GM21786 (cell line): Measurements from ENCODE around the gene LHX4.
"Not testable (repeated sequence)": the region's sequence is repeated elsewhere in the genome, so short reads cannot be mapped to it uniquely, and the experiment has no call there.

Source experiments
- ATAC-seq: cut with Tn5 transposase; IDR thresholded peaks from one replicate; pipeline ENCODE4 v1.9.1; 2021; ENCODE audit not compliant: unreplicated experiment

Gene LHX4

DNA sequence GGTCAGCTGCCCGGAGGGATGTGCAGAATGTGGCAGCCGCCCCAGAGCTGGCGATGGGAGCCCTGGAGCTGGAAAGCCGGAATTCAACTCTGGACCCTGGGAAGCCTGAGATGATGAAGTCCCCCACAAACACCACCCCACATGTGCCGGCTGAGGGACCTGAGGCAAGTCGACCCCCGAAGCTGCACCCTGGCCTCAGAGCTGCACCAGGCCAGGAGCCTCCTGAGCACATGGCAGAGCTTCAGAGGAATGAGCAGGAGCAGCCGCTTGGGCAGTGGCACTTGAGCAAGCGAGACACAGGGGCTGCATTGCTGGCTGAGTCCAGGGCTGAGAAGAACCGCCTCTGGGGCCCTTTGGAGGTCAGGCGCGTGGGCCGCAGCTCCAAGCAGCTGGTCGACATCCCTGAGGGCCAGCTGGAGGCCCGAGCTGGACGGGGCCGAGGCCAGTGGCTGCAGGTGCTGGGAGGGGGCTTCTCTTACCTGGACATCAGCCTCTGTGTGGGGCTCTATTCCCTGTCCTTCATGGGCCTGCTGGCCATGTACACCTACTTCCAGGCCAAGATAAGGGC, 33.5 kb upstream of the LHX4 start:
- no peak for ATAC-seq

DNA sequence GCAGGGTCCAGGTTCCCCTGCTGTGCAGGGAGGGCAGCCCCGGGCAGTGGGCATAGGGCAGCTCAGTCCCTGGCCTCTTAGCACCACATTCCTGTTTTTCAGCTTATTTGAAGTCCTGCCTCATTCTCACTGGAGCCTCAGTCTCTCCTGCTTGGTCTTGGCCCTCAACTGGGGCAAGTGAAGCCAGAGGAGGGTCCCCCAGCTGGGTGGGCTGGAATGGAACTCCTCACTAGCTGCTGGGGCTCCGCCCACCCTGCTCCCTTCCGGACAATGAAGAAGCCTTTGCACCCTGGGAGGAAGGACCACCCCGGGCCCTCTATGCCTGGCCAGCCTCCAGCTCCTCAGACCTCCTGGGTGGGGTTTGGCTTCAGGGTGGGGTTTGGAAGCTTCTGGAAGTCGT, 32.8 kb upstream of the LHX4 start:
- ATAC-seq, result no peak

DNA sequence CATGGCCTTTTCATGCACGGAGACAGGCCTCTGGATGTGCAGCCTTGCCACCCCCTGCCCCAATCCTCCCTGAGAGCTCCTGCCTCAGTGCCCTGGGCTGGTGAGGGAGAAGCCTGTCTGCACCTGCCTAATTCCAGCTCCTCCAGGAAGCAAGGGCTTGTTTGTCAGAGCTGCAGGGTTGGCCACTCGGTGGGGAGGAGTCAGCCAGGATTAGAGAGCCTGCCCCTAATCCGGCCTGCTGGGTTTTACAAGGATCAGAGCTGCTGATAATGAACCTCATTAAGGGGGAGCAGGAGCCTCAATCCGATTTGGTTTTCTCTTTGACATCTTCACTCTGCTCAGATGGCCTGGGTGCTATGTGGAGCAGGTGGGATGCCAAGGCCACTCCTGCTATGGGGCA, 31.9 kb upstream of the LHX4 start:
- no peak for ATAC-seq

DNA sequence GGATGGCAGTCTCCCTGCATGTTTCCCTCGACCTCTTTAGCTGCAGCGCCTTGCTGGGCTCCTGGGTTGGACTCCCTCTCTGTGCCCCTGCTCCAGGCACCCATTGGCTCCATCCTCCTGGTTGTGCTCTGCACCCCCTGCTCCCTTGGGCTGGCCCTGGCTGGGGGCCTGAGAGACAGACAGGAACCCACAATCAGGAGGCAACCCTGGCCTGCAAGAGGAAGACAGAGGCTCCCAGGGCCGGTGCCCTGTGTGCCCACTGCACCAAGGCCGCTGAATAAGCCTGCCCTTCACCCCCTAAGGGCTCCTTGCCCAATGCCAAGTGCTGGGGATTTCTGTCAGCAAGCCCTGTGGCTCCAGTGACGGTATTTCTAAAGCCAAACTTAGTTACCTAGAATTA, 31.5 kb upstream of the LHX4 start:
- ATAC-seq, result no peak

DNA sequence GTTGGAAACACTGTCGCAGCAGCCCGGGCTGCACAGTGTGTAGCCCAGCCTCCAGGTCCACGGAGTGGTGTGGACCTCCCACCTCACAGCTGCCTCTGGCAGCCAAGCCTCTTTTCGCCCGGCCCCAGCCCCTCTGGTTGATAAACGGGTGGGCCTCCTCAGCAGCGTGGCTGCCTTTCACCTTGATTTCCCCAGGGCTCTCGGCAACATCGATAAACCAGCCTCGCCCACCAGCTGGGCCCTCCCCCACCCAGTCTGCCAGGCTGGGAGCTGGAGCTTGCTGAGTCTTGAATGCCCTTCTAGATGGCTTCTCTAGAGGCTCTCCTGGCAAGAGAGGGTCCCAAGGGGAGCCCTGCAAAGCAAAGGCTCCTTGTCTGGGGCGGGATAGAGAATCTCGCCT, 31.0 kb upstream of the LHX4 start:
- ATAC-seq, result no peak

DNA sequence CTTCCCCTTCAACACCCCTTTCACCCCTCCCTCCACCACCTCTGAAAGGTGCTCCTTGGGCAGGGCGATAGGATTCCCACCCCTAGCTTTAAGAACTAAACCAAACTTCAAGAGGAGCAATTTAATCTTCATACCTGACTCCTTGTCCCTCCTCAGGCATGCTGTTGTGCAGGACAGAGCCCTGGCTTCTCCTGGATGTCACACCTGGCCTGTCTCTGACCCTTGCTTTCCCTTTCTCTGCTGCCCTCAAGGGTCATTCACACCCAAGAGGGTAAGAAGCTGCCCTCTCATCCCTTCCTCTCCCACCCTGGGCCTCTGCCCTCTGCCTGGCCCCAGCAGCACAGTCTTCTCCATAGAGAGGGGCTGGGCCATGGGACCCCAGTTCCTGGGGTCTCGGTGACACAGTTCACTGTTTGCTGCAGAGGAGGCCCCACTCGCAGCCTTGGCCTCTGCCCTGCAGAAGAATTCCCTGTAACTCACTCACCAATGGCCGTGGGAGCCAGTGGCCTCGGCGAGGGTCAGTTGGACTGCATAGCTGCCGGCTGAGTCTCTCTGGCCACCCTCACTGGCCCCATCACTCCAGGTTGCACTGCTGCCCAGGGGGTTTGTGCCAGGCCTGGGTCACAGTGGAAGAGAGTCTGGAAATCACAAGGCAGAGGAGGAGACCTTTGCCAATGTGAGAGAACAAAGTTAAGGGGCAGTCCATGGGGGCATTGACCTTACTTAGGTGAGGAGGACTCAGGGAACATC, 28.4 kb upstream of the LHX4 start:
- ATAC-seq, result no peak

DNA sequence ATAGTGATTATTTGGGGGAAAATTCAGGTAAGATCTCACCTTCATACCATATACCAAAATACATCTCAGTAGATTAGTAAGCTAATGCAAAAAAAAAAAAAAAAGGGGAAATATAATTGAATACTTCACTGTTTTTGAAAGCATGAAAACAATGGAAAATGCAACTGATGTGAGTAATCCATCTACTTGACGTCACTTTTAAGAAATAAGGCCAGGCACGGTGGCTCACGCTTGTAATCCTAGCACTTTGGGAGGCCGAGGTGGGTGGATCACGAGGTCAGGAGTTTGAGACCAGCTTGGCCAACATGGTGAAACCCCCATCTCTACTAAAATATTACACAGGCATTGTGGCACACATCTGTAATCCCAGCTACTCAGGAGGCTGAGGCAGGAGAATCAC, 27.5 kb upstream of the LHX4 start:
- ATAC-seq, result not testable (repeated sequence)

DNA sequence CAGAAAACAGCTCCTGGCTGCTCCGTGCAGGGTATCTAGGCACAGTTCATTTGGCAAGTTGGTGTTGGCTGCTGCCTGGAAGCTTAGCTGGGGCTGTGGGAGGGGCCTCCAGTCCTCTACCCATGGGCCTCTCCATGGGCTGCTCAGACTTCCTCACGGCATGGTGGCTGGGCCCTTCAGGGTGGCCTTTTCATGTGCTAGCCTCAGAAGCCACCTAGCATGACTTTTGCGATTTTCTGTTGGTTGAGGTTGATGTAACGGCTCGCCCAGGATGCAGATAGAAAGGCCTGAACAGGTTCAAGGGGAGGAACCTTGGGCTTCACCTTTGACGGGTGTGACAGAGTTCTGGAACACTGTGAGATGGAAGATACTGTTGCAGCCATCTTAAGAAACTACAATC, 25.8 kb upstream of the LHX4 start:
- no peak for ATAC-seq

DNA sequence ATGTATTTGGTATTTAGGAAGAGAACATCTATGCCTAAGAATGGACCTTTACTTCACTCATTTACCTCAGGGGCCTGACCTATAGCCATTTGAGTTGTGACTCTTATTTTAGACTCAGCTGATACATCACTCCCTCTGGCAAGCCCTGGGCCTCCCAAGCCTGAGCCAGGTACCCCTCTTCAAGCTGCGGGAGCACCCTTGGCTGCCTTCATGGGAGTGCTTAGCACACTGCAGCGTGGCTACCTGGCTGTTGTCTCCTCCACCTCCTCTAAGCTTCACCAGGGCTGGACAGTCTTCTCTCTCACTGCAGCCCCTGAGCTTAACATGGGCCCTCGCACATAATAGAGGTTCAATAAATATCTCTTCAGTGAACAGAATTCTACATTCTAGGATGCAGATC, 23.5 kb upstream of the LHX4 start:
- ATAC-seq, result no peak

DNA sequence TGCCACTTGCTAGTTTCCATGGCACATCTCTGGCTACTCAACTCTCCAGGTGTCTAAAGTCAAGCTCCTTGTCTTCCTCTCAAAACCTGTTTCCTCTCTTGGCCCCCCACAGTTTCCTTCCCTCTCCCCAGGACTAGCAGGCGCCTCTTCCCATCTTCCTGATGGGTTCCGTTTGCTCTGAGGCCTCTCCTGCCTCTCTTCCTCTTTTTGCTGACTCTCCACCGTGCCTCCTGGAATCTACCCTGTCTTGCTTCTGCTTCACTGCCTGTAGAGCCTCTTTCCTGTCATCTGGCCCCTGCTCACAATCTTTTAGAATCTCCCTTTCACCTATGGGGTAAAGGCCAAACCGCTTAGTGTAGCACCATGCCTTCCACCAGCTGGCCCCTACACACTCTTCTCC, 21.8 kb upstream of the LHX4 start:
- no peak for ATAC-seq

DNA sequence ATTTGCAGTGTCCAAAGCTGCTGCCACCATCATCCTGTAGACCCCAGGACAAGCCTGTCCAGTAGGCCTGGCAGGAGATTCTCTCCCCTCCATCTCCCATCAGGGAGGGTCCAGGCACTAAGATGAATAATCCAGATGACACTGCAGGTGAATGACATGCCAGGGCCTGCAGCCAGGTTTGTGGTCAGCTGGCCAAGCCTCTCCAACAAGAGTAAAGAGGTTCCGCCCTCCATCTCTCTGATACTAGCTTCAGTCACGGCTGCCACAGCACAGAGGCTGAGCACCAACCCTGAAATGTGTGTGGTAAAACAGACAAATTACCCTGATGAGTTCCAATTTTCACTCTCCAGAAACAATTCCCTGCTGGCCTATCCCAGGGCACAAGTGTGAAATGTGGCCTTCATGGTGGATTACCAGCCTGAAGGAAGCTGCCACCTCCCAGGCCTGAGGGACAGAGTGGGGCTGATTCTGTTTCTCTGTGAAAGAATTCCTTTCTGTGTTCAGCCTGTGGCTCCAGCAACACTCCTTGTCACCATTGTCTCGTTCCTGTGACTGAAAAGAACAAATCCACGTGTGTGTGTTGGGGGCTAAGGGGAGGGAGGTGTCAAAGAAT, 19.9 kb upstream of the LHX4 start:
- ATAC-seq, result no peak

DNA sequence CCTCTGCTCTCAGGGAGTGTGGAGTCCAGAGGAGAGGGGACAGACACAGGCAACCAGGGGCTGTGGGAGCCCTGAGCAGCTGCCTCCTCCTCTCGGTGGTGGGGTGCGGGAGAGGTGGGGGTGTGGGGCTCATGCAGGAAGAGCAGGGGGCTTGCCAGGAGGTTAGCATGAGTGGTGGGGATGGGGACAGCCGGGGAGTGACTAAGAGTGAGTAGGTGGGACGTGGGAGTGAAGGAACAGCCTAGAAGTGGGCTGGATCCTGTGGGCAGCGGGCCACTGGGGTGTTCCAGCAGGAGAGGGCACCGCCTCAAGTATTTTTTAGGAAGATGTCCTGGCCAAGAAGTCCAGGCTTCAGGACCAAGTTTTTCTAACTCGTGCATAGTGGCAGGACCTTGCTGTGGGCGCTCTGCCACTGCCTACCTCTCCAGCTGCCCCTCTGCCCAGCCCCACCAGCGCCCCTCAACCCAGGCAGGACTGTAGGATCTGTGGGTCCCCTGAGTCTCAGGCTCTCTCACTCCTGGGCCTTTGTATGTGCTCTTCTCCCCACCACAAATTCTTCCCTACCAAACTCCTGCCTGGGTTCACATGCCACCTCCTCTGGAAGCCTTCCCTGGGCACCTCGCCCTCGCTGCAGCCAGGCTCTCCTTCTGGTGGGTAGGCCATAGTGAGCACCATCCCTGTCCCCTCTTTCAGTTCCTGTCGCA, 18.8 kb upstream of the LHX4 start:
- ATAC-seq, result no peak

DNA sequence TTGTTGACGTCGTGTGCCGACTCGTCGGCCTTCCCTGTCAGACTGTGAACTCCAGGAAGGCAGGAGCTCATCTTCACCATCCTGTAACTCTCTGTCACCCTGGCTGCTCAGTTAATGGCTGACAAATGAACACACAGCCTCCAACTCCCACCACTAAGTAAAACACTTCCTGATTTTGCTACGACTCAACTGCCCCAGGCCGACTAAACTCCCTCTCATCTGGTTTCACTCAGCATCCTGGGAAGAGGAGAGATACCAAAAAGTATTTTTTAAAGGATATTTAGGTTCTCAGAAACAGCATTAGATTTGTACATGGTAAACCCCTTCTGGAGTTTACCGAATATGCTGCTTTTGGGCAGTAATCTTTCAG, 18.2 kb upstream of the LHX4 start:
- no peak for ATAC-seq

DNA sequence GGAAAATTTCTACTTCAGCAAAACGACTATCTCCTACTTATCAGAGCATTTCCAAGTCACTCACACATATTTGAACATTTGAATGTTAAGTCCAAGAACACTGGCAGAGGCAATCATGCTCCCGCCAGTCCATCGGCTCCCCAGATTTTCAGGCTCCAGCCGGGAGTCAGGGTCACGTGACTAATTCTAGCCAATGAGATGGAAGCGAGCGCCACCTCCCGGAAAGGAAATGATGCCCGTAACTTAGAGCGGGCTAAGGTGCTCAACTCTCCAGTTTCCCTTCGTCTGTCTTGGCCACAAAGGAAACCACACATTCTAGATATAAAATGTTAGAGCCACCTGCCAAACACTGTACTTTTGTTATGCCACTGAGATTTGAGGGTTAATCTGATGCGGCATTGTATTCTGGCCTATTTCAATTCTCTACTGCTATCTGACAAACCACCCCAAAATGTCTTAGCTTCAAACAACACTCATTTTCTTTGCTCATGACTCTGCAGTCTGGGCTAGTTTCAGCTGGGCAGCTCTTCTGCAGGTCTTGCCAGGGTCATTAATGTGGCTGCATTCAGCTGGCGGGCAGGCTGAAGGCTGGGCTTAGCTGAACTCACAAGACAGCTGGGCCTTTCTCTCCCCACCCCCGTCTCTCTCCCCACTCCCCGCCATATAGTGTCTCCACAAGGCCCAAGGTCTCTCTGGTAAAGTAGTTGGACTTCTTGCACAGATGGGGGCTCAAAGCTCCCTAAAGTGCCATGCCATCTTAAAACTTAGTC, 16.5 kb upstream of the LHX4 start:
- ATAC-seq, result no peak

DNA sequence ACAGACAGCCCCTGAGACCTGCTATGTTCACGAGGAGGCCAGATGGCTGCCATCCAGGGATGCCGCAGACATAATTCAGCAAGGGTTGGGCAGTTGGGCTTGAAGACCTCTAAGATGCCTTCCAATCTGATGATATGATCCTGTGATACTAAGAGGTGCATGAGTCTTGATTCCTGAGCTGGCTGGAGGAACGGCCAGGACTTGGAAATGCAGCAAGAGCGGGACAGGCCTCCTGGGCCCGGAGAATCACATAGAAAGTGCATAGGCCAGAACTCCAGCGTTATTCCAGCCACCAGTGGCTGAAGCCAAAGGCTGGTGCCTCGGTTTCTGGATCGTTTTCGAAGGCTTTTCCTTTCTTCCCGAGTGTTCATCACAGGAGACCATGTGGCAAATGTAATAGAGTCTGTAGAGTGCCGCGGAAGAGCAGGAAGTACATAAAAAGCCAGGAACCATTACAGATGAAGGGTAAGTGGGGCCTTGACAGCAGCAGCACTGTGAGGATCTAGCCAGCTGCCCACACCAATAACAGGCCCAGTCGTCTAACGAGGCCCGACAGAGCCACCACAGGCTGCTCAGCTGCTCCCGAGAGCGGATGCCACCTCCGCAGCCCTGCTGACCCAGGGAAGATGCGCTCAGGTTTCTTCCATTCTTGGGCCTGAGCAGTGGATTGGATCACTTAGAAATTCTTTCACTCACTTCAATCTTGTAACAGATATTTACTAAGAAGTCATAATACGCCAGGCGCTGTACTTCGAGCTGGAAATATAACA, 14.0 kb upstream of the LHX4 start:
- ATAC-seq, result no peak

DNA sequence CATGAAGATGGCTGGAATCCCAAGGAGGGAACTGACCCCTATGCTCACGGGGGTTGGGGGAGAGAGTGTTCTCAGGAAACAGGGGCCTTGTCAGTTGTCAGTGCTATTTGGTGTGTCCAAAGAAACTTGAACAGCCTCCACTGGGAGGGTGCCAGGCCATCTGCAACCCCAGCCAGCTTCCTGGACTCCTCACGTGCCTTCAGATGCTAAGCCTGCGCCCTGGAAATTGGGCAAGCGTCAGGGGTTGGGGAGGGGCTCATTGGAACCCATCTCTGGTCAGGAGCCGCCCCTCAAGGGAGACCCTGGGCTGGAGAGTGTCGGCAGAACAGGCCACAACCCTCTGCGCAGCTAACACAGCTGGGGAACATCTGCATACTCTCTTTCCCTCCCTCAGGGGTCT, 13.1 kb upstream of the LHX4 start:
- ATAC-seq, result no peak

DNA sequence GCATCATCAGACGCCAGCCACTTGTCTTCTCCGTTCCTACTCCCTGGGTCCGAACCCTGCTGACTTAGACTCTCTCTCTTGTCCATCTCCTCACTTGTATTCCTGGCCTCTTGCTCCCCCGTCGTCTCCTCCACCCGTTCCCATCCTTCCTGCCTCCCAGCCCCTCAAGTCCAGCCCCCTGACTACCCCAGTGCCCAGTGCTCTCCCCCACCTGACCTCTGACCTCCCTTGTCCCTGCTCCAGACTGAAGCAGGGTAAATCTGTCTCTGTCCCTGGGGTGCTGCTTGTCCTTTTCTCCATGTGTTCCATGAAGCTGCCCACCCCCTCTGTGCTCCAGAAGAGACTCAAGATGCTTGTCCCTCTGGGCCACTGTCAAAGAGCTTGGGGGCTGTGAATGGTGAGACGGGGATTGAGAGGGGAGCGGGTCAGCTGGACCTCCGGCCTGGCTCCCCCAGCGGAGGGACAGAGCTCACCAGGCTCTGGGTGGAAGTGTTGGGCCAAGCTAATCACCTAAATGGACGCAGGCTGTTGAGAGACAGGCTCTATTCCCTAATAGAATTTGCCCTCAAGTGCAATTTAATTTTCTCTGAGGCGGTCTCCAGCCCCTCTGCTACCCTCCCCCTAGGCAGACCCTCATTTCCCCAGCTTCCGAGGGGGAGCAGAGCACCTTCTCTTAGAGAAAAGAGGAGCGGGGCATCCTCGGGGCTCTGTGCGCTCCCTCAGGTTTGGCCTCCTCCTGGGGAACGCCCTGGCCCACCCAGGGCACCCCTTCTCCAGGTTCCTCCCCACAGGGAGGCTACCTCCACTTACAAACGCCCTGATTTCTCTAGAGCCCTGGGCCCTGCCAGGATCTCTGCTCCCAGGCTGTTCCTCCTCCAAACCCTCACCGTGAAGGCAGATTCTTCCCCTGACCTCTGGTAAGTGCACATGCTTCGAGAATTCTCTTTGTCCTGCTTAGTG, 11.0 kb upstream of the LHX4 start:
- ATAC-seq, result no peak

DNA sequence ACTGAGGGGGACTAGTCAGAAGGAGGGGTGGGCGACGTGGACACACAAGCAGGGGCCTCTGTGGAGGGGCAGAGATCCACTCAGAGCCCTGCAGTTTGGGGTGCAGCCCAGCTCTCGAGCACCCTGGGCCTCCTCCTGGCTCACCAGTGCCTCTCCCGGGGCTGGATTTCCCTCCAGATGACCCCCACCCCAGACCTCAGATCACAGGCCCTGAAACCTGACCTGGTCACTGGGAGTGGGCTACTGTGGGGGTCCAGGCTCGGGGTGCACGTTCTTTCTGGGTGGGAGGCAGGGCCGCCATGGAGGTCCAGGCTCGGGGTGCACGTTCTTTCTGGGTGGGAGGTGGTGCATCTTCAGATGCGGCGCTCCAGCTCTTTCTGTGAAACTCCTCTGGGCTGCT, 10.3 kb upstream of the LHX4 start:
- ATAC-seq, result no peak

DNA sequence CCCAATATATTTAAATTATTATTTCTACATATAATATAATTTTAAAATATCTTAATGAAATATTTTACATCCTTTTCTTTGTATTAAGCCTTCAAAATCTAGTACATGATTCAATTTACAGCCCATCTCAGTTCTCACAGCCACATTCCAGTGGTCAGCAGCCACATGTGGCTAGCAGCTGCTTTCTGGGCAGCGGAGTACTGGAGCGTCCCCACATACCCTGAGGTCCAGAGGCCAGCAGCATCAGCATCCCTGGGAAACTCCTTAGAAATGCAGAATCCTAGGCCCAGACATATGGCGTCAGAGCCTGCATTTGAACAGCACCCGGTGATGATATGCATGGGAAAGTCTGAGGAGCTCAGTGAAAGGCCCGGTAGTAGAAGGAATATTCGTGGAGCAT, 8.6 kb upstream of the LHX4 start:
- no peak for ATAC-seq

DNA sequence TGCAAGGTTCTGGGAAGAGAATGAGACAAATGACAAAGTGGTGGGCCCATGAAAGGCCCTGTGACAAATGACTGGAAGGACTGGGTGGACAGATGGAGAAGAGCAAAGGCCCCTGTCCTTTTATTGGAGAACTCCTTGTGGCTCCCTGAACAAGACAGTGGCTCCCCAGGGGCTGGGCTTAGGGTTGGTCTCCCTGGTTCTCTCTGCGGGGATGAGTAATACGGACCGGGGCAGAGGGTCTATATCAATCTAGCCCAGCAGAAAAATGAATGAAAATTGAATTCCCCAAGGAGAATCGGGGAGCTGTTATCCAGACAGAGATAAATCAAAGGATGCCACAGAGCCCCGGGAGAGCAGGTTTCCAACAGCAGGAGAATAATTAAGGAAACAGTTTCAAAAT, 5.2 kb upstream of the LHX4 start:
- ATAC-seq, result no peak
